ENCODE results near the gene VWCE. TPM values are rescaled to one million over a fixed set of nuclear protein-coding genes. Genes with fewer than 3 reads are reported as not detected.

VWCE gene
- total RNA-seq, 1 experiment from 2014 or later: 21.9 TPM

DNA sequence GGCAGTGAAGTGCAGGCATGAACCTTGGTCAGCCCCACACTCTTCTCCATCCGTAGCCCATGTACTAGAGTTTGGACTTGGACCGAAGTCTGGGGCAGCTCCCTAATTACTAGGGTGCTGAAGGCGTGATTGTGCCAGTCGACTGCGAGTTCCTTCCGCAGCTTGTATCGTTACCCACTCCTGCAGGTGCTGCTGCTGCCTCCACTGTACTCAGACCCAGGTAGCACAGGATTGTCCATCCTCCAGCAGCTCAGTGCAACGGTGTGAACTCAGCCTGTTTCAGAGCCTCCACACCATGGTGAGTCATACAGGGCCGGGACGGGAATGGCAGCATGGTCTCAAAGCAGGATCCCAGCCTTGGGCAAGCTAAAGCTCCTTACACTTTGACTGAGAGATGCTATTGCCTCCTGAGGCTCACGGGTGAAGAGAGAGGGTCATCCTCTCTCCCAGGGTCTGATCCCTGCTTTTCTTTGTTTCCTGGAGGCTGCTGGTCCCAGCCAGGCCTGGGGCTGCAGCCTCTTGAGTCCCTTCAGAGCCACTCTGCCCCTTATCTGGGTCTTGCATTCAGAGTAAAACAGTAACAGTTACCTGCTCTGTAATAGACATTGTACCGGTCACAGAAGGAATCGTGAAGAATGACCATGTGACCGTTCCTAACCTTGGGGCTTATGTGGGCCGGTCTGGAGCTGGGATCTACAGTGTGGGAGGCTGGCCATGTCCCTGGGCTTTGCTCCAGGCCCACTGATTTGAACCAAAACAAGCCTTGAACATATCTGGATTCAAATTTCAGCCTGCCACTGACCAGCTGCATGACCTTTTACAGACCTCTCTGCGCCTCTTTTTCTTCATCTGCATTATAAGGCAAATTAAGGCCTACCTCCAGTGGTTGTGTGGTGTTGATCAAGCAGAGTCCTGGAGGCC is 39.6 kb upstream of the VWCE start:
- Mint-ChIP-seq H3K4me1 (peaks cover 48% of the 10 kb centered on the region), H3K9me3 (no peaks in the 10 kb centered on the region), H3K36me3 (peaks cover 15% of the 10 kb centered on the region), H3K27ac (peak overlapping the region; percentile 79; the same call in 1 of the 2 replicates), H3K4me3 (peak overlapping the region; percentile 98), H3K27me3 (ENCODE audit: low read depth) (no peaks in the 10 kb centered on the region)
- CTCF ChIA-PET: interaction anchor here (0.9 to 8.1 kb wide), 10 partner anchors 14 to 111 kb away, joined by 4 to 346 read pairs (median 16); partner anchors contain the start of genes CYB561A3, TMEM138 and TMEM216
- POLR2A ChIA-PET: interaction anchor here (0.9 to 2.2 kb wide), 4 partner anchors 27 to 57 kb away, joined by 3 to 15 read pairs (median 5); partner anchors contain the start of genes CYB561A3, TMEM138, TMEM216 and VWCE
- DNase-seq (ENCODE audit: low spot score) (no peak), ATAC-seq (no peak)
- TF ChIP-seq E2F5 (CRISPR knock-in tag; IDR thresholded peaks at IDR 0.05) (no peak), GABPB1 (CRISPR knock-in tag; IDR thresholded peaks at IDR 0.05) (0 out of 2 replicates have a peak, but pooled peaks have one; percentile 12)

DNA sequence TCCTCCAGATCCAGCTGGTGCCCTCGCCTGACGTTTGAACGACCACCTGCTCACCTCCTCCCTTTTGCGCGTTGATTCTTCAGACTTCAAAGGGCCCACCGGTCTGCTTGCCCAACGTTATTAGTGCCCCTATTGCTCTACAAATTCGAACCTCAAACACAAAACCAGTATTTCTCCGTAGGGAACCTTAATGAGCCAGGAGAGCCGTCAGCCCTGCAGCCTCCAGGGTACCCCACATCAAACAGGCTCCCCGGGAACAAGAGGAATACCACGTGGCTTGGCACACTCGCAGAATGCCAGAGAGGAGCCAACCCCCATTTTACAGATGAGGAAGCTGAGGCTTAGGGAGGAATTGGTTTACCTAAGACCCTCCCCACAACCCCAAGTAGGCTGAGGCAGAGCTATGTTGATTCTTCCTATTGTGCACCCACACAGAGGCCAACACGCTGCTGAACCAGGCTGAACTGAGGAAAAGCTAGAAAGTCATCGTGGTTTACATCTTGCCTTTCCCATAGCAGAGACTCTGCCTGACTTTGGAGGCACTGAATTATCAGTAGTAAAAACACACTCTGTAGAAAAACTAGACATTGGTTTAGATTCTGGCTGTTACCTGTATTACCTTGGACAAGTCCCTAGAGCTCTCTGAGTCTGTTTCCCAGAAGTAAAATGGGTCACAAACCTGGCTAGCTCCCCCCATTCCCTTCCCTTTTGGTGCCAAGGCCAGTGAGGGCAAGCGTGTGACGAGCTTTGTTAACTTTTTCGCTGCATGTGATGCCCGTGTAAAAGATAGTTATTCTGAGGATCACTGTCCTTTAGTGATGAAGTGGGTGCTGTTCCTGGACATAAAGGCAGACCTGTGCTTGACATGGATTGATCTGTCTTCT is 38.7 kb upstream of the VWCE start:
- CTCF ChIA-PET: interaction anchor here (0.7 to 8.1 kb wide), 10 partner anchors 28 to 112 kb away, joined by 3 to 346 read pairs (median 4); partner anchors contain the start of genes CPSF7, CYB561A3, SDHAF2 and TMEM138
- peak overlapping the region; percentile 98 for H3K27ac Mint-ChIP-seq
- no peaks in the 10 kb centered on the region for H3K27me3 Mint-ChIP-seq (ENCODE audit: low read depth)
- H3K36me3 Mint-ChIP-seq: peaks cover 20% of the 10 kb centered on the region
- no peak for DNase-seq (ENCODE audit: low spot score)
- no peak for ATAC-seq
- no peak for TF ChIP-seq HMGA2 (CRISPR knock-in tag; IDR thresholded peaks at IDR 0.05)
- TF ChIP-seq ATF1 (CRISPR knock-in tag; IDR thresholded peaks at IDR 0.05): no peak
- TF ChIP-seq GABPB1 (CRISPR knock-in tag; IDR thresholded peaks at IDR 0.05): no peak
- TF ChIP-seq SP1 (CRISPR knock-in tag; conservative IDR thresholded peaks at IDR 0.05): no peak
- no peak for TF ChIP-seq ZNF416 (CRISPR knock-in tag; IDR thresholded peaks at IDR 0.05)
- TF ChIP-seq, protein P1, sequence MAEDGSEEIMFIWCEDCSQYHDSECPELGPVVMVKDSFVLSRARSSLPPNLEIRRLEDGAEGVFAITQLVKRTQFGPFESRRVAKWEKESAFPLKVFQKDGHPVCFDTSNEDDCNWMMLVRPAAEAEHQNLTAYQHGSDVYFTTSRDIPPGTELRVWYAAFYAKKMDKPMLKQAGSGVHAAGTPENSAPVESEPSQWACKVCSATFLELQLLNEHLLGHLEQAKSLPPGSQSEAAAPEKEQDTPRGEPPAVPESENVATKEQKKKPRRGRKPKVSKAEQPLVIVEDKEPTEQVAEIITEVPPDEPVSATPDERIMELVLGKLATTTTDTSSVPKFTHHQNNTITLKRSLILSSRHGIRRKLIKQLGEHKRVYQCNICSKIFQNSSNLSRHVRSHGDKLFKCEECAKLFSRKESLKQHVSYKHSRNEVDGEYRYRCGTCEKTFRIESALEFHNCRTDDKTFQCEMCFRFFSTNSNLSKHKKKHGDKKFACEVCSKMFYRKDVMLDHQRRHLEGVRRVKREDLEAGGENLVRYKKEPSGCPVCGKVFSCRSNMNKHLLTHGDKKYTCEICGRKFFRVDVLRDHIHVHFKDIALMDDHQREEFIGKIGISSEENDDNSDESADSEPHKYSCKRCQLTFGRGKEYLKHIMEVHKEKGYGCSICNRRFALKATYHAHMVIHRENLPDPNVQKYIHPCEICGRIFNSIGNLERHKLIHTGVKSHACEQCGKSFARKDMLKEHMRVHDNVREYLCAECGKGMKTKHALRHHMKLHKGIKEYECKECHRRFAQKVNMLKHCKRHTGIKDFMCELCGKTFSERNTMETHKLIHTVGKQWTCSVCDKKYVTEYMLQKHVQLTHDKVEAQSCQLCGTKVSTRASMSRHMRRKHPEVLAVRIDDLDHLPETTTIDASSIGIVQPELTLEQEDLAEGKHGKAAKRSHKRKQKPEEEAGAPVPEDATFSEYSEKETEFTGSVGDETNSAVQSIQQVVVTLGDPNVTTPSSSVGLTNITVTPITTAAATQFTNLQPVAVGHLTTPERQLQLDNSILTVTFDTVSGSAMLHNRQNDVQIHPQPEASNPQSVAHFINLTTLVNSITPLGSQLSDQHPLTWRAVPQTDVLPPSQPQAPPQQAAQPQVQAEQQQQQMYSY (CRISPR knock-in tag; IDR thresholded peaks at IDR 0.05): no peak
- TF ChIP-seq AR (CRISPR knock-in tag; IDR thresholded peaks at IDR 0.05): no peak
- TF ChIP-seq HMGXB4 (CRISPR knock-in tag; IDR thresholded peaks at IDR 0.05): 0 out of 2 replicates have a peak, but pooled peaks have one; percentile 10
- 0 out of 2 replicates have a peak, but pooled peaks have one; percentile 29 for TF ChIP-seq E2F5 (CRISPR knock-in tag; IDR thresholded peaks at IDR 0.05)
- TF ChIP-seq, protein P2, sequence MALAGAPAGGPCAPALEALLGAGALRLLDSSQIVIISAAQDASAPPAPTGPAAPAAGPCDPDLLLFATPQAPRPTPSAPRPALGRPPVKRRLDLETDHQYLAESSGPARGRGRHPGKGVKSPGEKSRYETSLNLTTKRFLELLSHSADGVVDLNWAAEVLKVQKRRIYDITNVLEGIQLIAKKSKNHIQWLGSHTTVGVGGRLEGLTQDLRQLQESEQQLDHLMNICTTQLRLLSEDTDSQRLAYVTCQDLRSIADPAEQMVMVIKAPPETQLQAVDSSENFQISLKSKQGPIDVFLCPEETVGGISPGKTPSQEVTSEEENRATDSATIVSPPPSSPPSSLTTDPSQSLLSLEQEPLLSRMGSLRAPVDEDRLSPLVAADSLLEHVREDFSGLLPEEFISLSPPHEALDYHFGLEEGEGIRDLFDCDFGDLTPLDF (CRISPR knock-in tag; IDR thresholded peaks at IDR 0.05): no peak
- no peak for TF ChIP-seq FOXP1 (CRISPR knock-in tag; IDR thresholded peaks at IDR 0.05; ENCODE audit: borderline replicate concordance)
- TF ChIP-seq ELF4 (CRISPR knock-in tag; IDR thresholded peaks at IDR 0.05; ENCODE audit: low read depth): no peak
- TF ChIP-seq ZNF219 (CRISPR knock-in tag; IDR thresholded peaks at IDR 0.05; ENCODE audit: borderline replicate concordance): no peak
- no peak for TF ChIP-seq MYBL2 (CRISPR knock-in tag; IDR thresholded peaks at IDR 0.05)
- TF ChIP-seq ZBTB21 (CRISPR knock-in tag; IDR thresholded peaks at IDR 0.05; ENCODE audit: borderline replicate concordance): no peak
- no peak for TF ChIP-seq NR2C2 (CRISPR knock-in tag; IDR thresholded peaks at IDR 0.05)
- TF ChIP-seq USF1 (CRISPR knock-in tag; IDR thresholded peaks at IDR 0.05): no peak
- TF ChIP-seq GTF2I (CRISPR knock-in tag; conservative IDR thresholded peaks at IDR 0.05): peak; percentile 70
- H3K9me3 Mint-ChIP-seq: no peaks in the 10 kb centered on the region
- POLR2A ChIA-PET: interaction anchor here (0.9 to 2.2 kb wide), 4 partner anchors 28 to 58 kb away, joined by 3 to 15 read pairs (median 5); partner anchors contain the start of genes CYB561A3, TMEM138, TMEM216 and VWCE
- H3K4me1 Mint-ChIP-seq: peaks cover 48% of the 10 kb centered on the region
- H3K4me3 Mint-ChIP-seq: peak overlapping the region; percentile 98

Measured in WTC11 (cell line).